ENCODE data around the gene PLLP.

GRCh38 chr16:57238682-57239081 lies 45.8 kb downstream of the PLLP start:
- TF ChIP-seq ZNF70 (CRISPR knock-in tag; IDR thresholded peaks at IDR 0.05) (no peak), RARB (CRISPR knock-in tag; IDR thresholded peaks at IDR 0.05) (no peak)
- TF ChIP-seq, protein P1, sequence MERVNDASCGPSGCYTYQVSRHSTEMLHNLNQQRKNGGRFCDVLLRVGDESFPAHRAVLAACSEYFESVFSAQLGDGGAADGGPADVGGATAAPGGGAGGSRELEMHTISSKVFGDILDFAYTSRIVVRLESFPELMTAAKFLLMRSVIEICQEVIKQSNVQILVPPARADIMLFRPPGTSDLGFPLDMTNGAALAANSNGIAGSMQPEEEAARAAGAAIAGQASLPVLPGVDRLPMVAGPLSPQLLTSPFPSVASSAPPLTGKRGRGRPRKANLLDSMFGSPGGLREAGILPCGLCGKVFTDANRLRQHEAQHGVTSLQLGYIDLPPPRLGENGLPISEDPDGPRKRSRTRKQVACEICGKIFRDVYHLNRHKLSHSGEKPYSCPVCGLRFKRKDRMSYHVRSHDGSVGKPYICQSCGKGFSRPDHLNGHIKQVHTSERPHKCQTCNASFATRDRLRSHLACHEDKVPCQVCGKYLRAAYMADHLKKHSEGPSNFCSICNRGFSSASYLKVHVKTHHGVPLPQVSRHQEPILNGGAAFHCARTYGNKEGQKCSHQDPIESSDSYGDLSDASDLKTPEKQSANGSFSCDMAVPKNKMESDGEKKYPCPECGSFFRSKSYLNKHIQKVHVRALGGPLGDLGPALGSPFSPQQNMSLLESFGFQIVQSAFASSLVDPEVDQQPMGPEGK (CRISPR knock-in tag; IDR thresholded peaks at IDR 0.05; ENCODE audit: borderline replicate concordance): no peak

Measured in SK-N-SH treated with all-trans-retinoic acid at 6 μM for 48 hours (cell line).